Measurements from ENCODE around the gene DNASE1L1.

The DNASE1L1 gene

DNA sequence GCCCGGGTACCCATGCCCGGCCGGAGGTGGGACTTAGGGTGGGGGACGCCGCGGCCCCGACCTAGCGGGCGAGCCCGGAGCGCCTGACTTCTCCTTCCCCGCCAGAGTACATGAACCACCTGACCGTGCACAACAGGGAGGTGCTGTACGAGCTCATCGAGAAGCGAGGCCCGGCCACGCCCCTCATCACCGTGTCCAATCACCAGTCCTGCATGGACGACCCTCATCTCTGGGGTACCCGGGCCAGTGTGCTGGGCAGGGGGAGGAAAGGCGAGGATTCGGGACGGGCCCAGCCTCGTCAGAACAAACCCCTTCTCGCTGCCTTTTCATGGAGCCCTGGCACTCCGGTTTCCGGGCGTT lies 2.9 kb upstream of the DNASE1L1 start:
- TF ChIP-seq, protein P1, sequence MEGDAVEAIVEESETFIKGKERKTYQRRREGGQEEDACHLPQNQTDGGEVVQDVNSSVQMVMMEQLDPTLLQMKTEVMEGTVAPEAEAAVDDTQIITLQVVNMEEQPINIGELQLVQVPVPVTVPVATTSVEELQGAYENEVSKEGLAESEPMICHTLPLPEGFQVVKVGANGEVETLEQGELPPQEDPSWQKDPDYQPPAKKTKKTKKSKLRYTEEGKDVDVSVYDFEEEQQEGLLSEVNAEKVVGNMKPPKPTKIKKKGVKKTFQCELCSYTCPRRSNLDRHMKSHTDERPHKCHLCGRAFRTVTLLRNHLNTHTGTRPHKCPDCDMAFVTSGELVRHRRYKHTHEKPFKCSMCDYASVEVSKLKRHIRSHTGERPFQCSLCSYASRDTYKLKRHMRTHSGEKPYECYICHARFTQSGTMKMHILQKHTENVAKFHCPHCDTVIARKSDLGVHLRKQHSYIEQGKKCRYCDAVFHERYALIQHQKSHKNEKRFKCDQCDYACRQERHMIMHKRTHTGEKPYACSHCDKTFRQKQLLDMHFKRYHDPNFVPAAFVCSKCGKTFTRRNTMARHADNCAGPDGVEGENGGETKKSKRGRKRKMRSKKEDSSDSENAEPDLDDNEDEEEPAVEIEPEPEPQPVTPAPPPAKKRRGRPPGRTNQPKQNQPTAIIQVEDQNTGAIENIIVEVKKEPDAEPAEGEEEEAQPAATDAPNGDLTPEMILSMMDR (IDR thresholded peaks at IDR 0.05; ENCODE audit: borderline replicate concordance, control extremely low read depth, extremely low read depth, insufficient read depth, missing control alignments) = no peak
- in situ Hi-C loops (cut with MboI; ENCODE audit: low sequenced_read_pairs, unreplicated experiment) = no loop called here
- DNase-seq (ENCODE audit: low spot score) = peak; percentile 78

DNA sequence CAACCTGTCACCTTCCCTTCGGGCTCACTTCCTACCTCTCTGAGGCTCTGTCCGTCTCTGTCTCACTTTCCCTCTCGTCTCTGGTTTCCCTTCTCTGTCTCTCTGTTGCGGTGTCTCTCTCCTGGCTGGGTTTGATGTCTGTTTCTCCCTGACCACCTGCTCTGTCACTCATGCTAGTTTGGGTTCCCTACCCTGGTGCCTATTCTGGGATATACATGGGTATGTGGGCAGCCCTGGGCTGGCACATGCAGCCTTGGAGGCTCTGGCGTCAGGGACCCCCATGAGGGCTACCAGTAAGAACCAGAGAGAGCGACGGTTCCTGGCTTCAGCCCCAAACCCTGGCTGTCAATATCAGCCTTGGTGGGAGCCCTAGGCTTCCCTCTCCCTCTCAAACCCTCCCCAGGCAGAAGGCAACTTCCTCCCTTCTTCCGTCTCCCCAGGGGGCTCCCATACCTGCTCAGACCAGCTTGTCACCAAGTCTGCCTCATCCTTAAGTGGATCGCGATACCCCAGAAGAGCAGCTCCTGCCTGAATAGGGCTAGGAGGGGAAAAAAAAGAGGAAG lies 314 bp downstream of the DNASE1L1 start:
- TF ChIP-seq, protein P1 (IDR thresholded peaks at IDR 0.05; ENCODE audit: borderline replicate concordance, control extremely low read depth, extremely low read depth, insufficient read depth, missing control alignments) = no peak
- in situ Hi-C loops (cut with MboI; ENCODE audit: low sequenced_read_pairs, unreplicated experiment) = no loop called here

DNA sequence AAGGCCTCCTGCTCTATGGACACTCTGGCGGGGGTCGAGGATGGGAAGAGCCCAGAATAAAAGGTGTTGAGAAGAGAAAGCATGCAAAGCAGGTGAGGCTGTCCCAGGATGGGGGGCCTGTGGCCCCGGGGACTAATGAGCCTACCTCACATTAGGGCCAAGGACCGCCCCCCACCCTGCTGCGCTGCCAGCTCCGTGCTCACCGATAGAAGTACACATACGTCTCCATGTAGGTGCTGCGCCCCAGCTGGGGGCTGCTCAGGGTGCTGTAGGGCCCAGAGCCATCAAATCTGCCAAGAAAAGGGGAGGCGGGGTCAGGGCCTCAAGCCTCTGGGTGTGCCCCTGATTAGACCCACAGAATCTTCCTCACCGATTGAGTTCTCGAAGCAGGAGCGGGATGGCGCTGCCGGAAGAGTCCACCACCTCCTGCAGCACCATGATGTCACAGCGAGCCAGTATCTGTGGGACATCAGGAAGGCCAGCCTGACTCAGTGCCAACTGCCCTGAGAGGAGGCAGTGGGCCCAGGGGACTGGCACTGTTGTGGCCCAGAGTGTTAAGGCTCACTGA lies 4.3 kb downstream of the DNASE1L1 start:
- no peak for DNase-seq (ENCODE audit: low spot score)
- TF ChIP-seq, protein P1 (IDR thresholded peaks at IDR 0.05; ENCODE audit: borderline replicate concordance, control extremely low read depth, extremely low read depth, insufficient read depth, missing control alignments) = no peak

More for the DNA sequence above, 314 bp downstream of the DNASE1L1 start:
- no peak for DNase-seq (ENCODE audit: low spot score)

DNA sequence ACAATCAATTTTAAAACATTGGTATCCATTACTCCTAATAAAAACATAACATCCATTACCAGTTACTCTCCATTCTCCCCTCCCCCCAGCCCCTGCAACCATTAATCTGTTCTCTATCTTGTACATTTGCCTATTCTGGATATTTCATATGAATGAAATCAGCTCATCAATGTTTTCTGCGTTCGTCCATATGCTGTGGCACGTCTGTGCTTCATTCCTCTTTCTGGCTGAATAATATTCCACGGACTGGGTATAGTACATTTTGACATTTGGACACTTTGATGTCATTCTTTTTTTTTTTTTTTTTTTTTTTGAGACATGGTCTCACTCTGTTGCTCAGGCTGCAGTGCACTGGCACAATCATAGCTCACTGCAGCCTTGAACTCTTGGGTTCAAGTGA lies 5.2 kb downstream of the DNASE1L1 start:
- TF ChIP-seq, protein P1 (IDR thresholded peaks at IDR 0.05; ENCODE audit: borderline replicate concordance, control extremely low read depth, extremely low read depth, insufficient read depth, missing control alignments) = no peak
- no peak for DNase-seq (ENCODE audit: low spot score)
- in situ Hi-C loops (cut with MboI; ENCODE audit: low sequenced_read_pairs, unreplicated experiment) = no loop called here

More for the DNA sequence above, 4.3 kb downstream of the DNASE1L1 start:
- in situ Hi-C loops (cut with MboI; ENCODE audit: low sequenced_read_pairs, unreplicated experiment) = no loop called here

DNA sequence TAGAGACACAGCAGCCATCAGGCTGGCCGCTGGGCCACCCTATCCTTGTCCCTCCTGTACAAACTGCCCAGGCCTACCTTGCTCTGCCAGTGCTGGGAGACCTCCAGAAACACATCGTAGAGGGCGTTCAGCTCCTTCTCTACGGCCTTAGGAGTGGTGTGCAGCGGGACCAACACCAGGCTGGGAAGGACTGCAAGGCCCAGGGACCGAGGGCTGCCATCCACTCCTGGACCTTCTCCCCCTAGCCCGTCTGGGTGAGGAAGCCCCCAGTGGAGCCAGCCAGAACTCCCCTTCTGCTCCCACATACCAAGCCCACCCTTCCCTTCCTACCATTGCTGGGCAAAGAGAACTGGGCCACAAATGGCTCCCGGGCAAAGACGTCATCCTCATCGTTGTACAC lies 5.9 kb downstream of the DNASE1L1 start:
- TF ChIP-seq, protein P1 (IDR thresholded peaks at IDR 0.05; ENCODE audit: borderline replicate concordance, control extremely low read depth, extremely low read depth, insufficient read depth, missing control alignments) = no peak
- in situ Hi-C loops (cut with MboI; ENCODE audit: low sequenced_read_pairs, unreplicated experiment) = no loop called here
- no peak for DNase-seq (ENCODE audit: low spot score)

DNA sequence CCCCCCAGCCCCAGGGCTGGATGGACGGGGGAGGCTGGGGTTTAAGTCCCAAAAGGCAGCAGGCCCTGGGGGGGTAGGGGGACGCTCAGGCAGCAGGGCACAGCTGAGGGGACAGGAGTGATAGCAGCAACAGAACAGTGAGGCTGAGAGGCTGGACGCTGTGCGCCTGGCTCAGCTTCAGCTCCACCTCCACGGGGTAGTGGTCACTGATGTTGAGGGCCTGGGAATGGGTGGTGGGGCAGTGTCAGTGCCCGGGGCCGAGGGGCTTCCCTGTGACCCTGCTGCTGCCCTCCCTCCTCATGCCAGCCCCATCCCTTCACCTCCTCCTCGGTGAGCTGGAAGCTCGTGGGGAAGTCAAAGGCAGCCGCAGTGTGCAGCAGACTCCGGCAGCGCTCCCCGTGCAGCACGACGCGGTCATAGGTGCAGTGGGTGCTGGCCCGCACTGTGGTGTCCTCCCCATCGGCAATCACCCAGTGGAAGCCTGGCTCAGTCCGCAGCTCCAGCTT lies 6.4 kb downstream of the DNASE1L1 start:
- DNase-seq (ENCODE audit: low spot score) = no peak
- TF ChIP-seq, protein P1 (IDR thresholded peaks at IDR 0.05; ENCODE audit: borderline replicate concordance, control extremely low read depth, extremely low read depth, insufficient read depth, missing control alignments) = no peak
- in situ Hi-C loops (cut with MboI; ENCODE audit: low sequenced_read_pairs, unreplicated experiment) = no loop called here
